Right atrium auricular region (tissue), 2 donors: ENCODE data around the gene BORCS5. TPM values are rescaled to one million over a fixed set of nuclear protein-coding genes. Genes with fewer than 3 reads are reported as not detected.

Source experiments
- DNase-seq: peaks from one replicate; pipeline ENCODE4 v3.0.0-alpha.2; 2019; ENCODE audit warnings: low spot score
- H3K27ac ChIP-seq, 2 donors: fragments of 200-600 bp; sonication (generic); 1 replicate in 1 of 2; 2 replicates in 1 of 2; pipeline ENCODE4 v1.5.1; 2016 to 2019
- H3K27me3 ChIP-seq, 2 donors: fragments of 200-600 bp; sonication (generic); one replicate each; pipeline versions ENCODE4 v1.5.1 to v1.6.0; 2017 to 2019
- H3K36me3 ChIP-seq: fragments of 200-600 bp; sonication (generic); one replicate; pipeline ENCODE4 v1.5.1; 2016
- H3K4me1 ChIP-seq, 2 donors: fragments of 200-600 bp; sonication (generic); one replicate each; pipeline versions ENCODE4 v1.5.1 to v1.6.0; 2017 to 2019
- H3K4me3 ChIP-seq, 2 donors: fragments of 200-600 bp; sonication (generic); 1 replicate in 1 of 2; 2 replicates in 1 of 2; pipeline ENCODE4 v1.5.1; 2017 to 2019; ENCODE audit warnings: mild to moderate bottlenecking in 1 of 2, moderate library complexity in 1 of 2
- H3K9me3 ChIP-seq, 2 donors: fragments of 200-600 bp; sonication (generic); one replicate each; pipeline ENCODE4 v1.5.1; 2019
- CTCF ChIP-seq, 2 donors: fragments of 200-600 bp; sonication (generic); IDR thresholded peaks; one replicate each; pipeline ENCODE4 v1.5.1; 2019; ENCODE audit warnings: antibody characterized with exemption in 2 of 2
- total RNA-seq, 2 donors: library from RNA; depleted of rRNA; stranded (reverse); fragments of >200 nt; gene quantifications; one replicate each; pipeline ENCODE4 v1.1.0, GENCODE V29; 2016

BORCS5 gene
- total RNA-seq, 2 donors from 2014 or later: 6.2 to 8.0 TPM

- Histone ChIP-seq H3K36me3 (no peaks in the 10 kb centered on the region), H3K4me3 (no peak overlapping the region), H3K27ac (no peak overlapping the region), H3K4me1 (no peaks in the 10 kb centered on the region), H3K27me3 (no peaks in the 10 kb centered on the region), H3K9me3 (no peaks in the 10 kb centered on the region)
- TF ChIP-seq CTCF (IDR thresholded peaks at IDR 0.05): no peak
- DNase-seq: no peak
Observed at GRCh38 chr12:12461923-12462315, 105.0 kb downstream of the BORCS5 start.

GRCh38 chr12:12465522-12465921, 108.6 kb downstream of the BORCS5 start:
- H3K27me3 ChIP-seq: no peaks in the 10 kb centered on the region
- H3K9me3 ChIP-seq: no peaks in the 10 kb centered on the region
- no peak overlapping the region for H3K27ac ChIP-seq
- no peak for TF ChIP-seq CTCF (IDR thresholded peaks at IDR 0.05)
- DNase-seq: no peak
- H3K36me3 ChIP-seq: no peaks in the 10 kb centered on the region
- H3K4me3 ChIP-seq: no peak overlapping the region
- no peaks in the 10 kb centered on the region for H3K4me1 ChIP-seq

GRCh38 chr12:12466157-12466556, 109.3 kb downstream of the BORCS5 start:
- H3K27ac ChIP-seq: no peak overlapping the region
- TF ChIP-seq CTCF (IDR thresholded peaks at IDR 0.05): no peak
- H3K27me3 ChIP-seq: no peaks in the 10 kb centered on the region
- H3K4me1 ChIP-seq: no peaks in the 10 kb centered on the region
- no peak for DNase-seq
- H3K4me3 ChIP-seq: no peak overlapping the region
- no peaks in the 10 kb centered on the region for H3K36me3 ChIP-seq
- no peaks in the 10 kb centered on the region for H3K9me3 ChIP-seq

GRCh38 chr12:12467264-12467663, 110.4 kb downstream of the BORCS5 start:
- Histone ChIP-seq H3K4me1 (no peaks in the 10 kb centered on the region), H3K9me3 (no peaks in the 10 kb centered on the region), H3K27me3 (no peaks in the 10 kb centered on the region), H3K27ac (no peak overlapping the region), H3K36me3 (no peaks in the 10 kb centered on the region), H3K4me3 (no peak overlapping the region)
- DNase-seq: no peak
- TF ChIP-seq CTCF (IDR thresholded peaks at IDR 0.05): no peak

- Histone ChIP-seq H3K9me3 (no peaks in the 10 kb centered on the region), H3K36me3 (no peaks in the 10 kb centered on the region), H3K27ac (no peak overlapping the region), H3K4me3 (no peak overlapping the region), H3K4me1 (no peaks in the 10 kb centered on the region), H3K27me3 (no peaks in the 10 kb centered on the region)
- TF ChIP-seq CTCF (IDR thresholded peaks at IDR 0.05): no peak
- no peak for DNase-seq
Observed at GRCh38 chr12:12467688-12468261, 110.9 kb downstream of the BORCS5 start.

GRCh38 chr12:12468575-12468974, 111.7 kb downstream of the BORCS5 start:
- no peak for DNase-seq
- no peaks in the 10 kb centered on the region for H3K4me1 ChIP-seq
- no peak overlapping the region for H3K27ac ChIP-seq
- no peak overlapping the region for H3K4me3 ChIP-seq
- H3K27me3 ChIP-seq: no peaks in the 10 kb centered on the region
- TF ChIP-seq CTCF (IDR thresholded peaks at IDR 0.05): no peak
- H3K9me3 ChIP-seq: no peaks in the 10 kb centered on the region
- H3K36me3 ChIP-seq: no peaks in the 10 kb centered on the region
